Measurements from ENCODE around the gene EPRS1. TPM values are rescaled to one million over a fixed set of nuclear protein-coding genes. Genes with fewer than 3 reads are reported as not detected.

EPRS1 gene
- total RNA-seq, 2 experiments from 2014 or later: 115 to 116 TPM

DNA sequence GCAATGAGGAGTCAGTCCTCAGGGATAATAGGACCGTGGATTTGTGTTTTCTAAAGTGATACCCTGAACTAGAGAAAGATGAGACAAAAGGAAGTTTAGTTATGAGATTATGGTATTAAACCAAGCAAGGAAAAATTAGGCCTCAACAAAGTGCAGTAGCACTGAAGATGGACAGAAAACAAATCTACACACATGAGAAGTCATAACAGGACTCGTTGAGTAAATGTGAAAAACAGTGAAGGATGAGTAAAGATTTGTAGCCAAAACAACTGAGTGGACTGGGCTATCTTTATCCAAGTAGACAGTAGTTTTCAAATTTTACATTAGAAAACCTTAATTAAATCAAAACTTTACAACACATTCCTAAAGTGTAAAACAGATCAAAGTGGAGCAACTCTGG is 15.0 kb downstream of the EPRS1 start:
- no peaks in the 10 kb centered on the region for H3K9me3 Mint-ChIP-seq (ENCODE audit: insufficient read depth)
- no peaks in the 10 kb centered on the region for H3K27me3 Mint-ChIP-seq (ENCODE audit: low read depth)
- peak overlapping the region; percentile 6 for H3K27ac Mint-ChIP-seq
- no peak overlapping the region for H3K4me3 Mint-ChIP-seq
- H3K36me3 Mint-ChIP-seq (ENCODE audit: low read depth): peaks cover 52% of the 10 kb centered on the region
- ATAC-seq (no peak), DNase-seq (no peak)
- CTCF ChIA-PET: interaction anchor here (1.3 kb wide), 1 partner anchor 20 kb away, joined by 3 read pairs; no protein-coding TSS in a partner anchor
- POLR2A ChIA-PET: interaction anchor here (0.7 kb wide), 1 partner anchor 8 kb away, joined by 3 read pairs; no protein-coding TSS in a partner anchor
- peaks cover 7% of the 10 kb centered on the region for H3K4me1 Mint-ChIP-seq (ENCODE audit: low read depth)

DNA sequence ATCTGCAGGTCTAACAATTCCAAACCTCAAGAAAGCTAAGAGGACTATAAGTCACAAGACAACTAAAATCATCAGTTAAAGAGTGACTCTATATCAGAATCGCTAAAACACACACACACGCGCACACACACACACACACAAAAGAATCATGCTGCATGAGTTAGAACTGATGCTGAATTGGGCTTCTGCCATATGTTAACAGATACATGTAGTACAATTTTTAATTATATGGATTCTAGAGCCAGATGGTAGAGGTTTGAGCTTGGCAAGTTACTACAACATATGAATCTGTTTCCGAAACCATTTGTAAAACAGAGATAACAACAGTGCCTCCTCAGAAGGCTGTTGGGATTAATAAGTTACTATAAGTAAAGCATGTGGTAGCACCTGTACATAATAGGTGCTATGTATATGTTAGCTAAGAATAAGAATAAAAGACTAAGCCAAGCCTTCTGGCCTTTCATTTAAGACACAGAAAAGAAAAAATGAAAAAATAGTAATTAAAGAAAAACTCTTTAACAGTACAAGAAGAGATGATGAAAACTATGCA is 17.9 kb downstream of the EPRS1 start:
- no peak overlapping the region for H3K27ac Mint-ChIP-seq
- H3K4me3 Mint-ChIP-seq: no peak overlapping the region
- peaks cover 61% of the 10 kb centered on the region for H3K36me3 Mint-ChIP-seq (ENCODE audit: low read depth)
- no peaks in the 10 kb centered on the region for H3K27me3 Mint-ChIP-seq (ENCODE audit: low read depth)
- POLR2A ChIA-PET: no interaction called here
- ATAC-seq (no peak), DNase-seq (no peak)
- CTCF ChIA-PET: interaction anchor here (0.9 kb wide), 1 partner anchor 9 kb away, joined by 3 read pairs; no protein-coding TSS in a partner anchor
- H3K4me1 Mint-ChIP-seq (ENCODE audit: low read depth): peaks cover 2% of the 10 kb centered on the region
- H3K9me3 Mint-ChIP-seq (ENCODE audit: insufficient read depth): no peaks in the 10 kb centered on the region

DNA sequence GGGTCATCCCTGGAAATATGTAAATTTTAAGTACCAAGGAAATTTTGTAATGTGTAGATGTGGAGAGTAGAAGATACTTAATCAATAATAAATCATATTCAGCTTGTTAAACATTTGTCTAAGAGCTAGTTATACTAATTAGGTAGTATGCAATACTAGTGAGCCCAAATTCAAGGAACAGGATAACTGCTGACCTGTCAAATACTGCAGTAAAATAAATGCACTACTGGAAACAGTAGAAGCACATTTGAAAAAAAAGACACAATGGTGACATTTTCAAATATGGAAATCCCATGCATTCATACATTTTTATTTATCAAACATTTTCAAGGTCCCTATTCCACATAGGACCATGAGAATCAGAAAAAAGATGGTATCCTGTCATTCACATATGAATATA is 27.2 kb downstream of the EPRS1 start:
- ATAC-seq (no peak), DNase-seq (no peak)
- Mint-ChIP-seq H3K36me3 (ENCODE audit: low read depth) (peaks cover 66% of the 10 kb centered on the region), H3K27me3 (ENCODE audit: low read depth) (no peaks in the 10 kb centered on the region), H3K9me3 (ENCODE audit: insufficient read depth) (no peaks in the 10 kb centered on the region), H3K4me1 (ENCODE audit: low read depth) (peaks cover 10% of the 10 kb centered on the region), H3K4me3 (no peak overlapping the region), H3K27ac (no peak overlapping the region)
- ChIA-PET POLR2A (no interaction called here), CTCF (interaction anchor here (1.1 kb wide), 1 partner anchor 9 kb away, joined by 3 read pairs; no protein-coding TSS in a partner anchor)

DNA sequence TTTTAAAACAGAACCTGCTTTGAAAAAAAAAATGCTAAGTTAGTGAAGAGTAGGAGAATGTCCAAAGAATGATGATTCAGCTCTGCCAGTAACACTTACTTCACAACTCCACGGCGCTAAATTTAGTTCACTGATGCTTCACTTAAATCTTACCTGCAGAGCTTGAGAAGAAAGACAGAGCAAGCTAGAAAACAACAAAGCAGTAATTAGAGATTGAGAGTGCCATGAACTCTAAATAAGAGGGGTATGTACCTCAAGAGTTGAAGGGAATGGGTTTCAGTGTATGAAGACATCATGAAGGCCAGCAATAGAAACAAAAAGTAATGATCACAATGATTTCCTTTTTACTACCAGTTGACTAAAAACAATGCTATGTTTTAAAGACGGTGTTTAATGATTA is 32.8 kb downstream of the EPRS1 start:
- no peak overlapping the region for H3K4me3 Mint-ChIP-seq
- peaks cover 51% of the 10 kb centered on the region for H3K36me3 Mint-ChIP-seq (ENCODE audit: low read depth)
- no peak for ATAC-seq
- ChIA-PET CTCF (interaction anchor here (1.1 to 2.2 kb wide), 6 partner anchors 9 to 186 kb away, joined by 3 to 8 read pairs (median 5); no protein-coding TSS in a partner anchor), POLR2A (no interaction called here)
- no peaks in the 10 kb centered on the region for H3K9me3 Mint-ChIP-seq (ENCODE audit: insufficient read depth)
- H3K4me1 Mint-ChIP-seq (ENCODE audit: low read depth): peaks cover 16% of the 10 kb centered on the region
- DNase-seq: no peak
- peak overlapping the region; percentile 13 for H3K27ac Mint-ChIP-seq
- no peaks in the 10 kb centered on the region for H3K27me3 Mint-ChIP-seq (ENCODE audit: low read depth)

DNA sequence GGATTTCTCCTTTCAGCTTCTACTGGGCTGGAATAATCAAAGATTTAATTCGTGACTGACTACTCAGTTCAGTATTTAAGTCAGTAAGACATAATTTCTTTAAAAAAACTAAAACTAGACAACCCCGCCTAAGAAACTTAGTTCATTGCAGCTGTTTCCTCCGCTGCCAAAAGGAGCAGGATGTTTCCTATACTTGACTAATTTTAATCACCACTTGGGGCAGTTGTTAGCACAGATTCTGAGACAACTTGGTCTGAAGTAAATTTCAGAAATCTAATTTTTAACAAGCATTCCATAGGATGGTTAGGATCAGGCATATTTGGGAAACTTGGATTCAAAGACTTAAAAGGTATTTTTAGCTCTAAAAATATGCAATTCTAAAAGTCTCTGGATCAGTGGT is 34.0 kb downstream of the EPRS1 start:
- ChIA-PET CTCF (interaction anchor here (0.8 to 2.2 kb wide), 17 partner anchors 9 to 188 kb away, joined by 3 to 8 read pairs (median 4); partner anchors contain the start of genes BPNT1 and EPRS1), POLR2A (no interaction called here)
- Mint-ChIP-seq H3K27me3 (ENCODE audit: low read depth) (no peaks in the 10 kb centered on the region), H3K9me3 (ENCODE audit: insufficient read depth) (no peaks in the 10 kb centered on the region), H3K4me3 (no peak overlapping the region), H3K36me3 (ENCODE audit: low read depth) (peaks cover 46% of the 10 kb centered on the region), H3K4me1 (ENCODE audit: low read depth) (peaks cover 16% of the 10 kb centered on the region), H3K27ac (no peak overlapping the region)
- DNase-seq: no peak
- no peak for ATAC-seq

DNA sequence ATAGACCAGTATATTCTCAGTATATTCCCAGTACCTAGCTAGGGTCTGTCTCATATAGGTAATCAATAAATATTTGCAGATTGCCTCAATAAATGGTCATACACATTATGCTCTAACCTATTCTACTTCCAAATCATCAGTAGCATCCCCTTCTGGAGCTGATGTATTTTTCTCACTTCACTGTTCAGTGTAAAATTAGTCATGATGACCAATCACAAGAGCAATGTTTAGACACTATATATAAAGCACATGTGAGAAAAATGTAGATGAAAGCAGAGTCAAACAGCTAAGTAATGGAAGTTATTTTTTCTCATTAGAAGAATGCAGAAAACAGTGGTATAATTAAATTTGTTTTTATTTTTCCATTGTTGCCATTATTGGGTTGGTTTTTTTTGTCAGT is 34.7 kb downstream of the EPRS1 start:
- CTCF ChIA-PET: interaction anchor here (0.8 to 2.2 kb wide), 12 partner anchors 8 to 101 kb away, joined by 3 to 8 read pairs (median 5); partner anchors contain the start of genes BPNT1 and EPRS1
- Mint-ChIP-seq H3K27me3 (ENCODE audit: low read depth) (no peaks in the 10 kb centered on the region), H3K27ac (no peak overlapping the region), H3K4me1 (ENCODE audit: low read depth) (peaks cover 16% of the 10 kb centered on the region), H3K4me3 (no peak overlapping the region), H3K9me3 (ENCODE audit: insufficient read depth) (no peaks in the 10 kb centered on the region), H3K36me3 (ENCODE audit: low read depth) (peaks cover 48% of the 10 kb centered on the region)
- POLR2A ChIA-PET: no interaction called here
- no peak for DNase-seq
- no peak for ATAC-seq

DNA sequence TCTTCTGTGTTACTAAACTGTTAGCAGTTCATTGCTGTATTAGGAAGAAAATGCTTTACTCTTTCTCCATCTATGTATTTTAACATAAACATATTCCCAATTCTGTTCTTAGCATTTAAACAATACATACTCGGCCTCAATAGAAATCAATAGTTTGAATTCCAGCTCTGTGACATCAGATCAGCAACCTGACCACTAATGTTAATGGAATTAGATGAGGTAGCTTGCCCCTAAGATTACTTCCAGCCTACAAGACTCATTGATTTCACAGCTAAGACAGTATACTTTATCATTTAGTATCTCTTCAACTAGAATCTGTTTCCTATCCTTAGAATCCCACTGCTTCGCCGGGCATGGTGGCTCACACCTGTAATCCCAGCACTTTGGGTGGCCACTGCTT is 38.9 kb downstream of the EPRS1 start:
- H3K36me3 Mint-ChIP-seq (ENCODE audit: low read depth): peaks cover 45% of the 10 kb centered on the region
- H3K4me3 Mint-ChIP-seq: no peak overlapping the region
- POLR2A ChIA-PET: no interaction called here
- peaks cover 11% of the 10 kb centered on the region for H3K4me1 Mint-ChIP-seq (ENCODE audit: low read depth)
- CTCF ChIA-PET: no interaction called here
- H3K27ac Mint-ChIP-seq: no peak overlapping the region
- ATAC-seq: no peak
- DNase-seq: no peak
- H3K9me3 Mint-ChIP-seq (ENCODE audit: insufficient read depth): no peaks in the 10 kb centered on the region
- no peaks in the 10 kb centered on the region for H3K27me3 Mint-ChIP-seq (ENCODE audit: low read depth)

DNA sequence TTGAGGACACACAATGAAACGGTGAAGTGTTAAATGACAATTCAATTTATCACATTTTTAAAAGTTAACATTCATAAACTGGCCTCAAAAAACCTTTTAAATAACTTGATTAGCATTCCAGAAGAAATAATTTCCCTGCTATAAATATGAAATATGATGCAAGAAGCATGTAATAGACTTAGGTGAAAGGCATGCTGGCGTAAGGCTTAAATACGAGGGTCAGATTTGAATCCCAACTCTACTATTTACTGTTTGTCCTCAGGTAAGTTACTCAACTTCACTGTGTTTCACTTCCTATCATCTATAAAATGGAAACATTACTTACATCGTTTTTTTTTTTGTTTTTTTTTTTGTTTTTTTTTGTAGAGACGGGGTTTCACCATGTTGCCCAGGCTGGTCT is 40.8 kb downstream of the EPRS1 start:
- H3K4me1 Mint-ChIP-seq (ENCODE audit: low read depth): peaks cover 11% of the 10 kb centered on the region
- H3K9me3 Mint-ChIP-seq (ENCODE audit: insufficient read depth): no peaks in the 10 kb centered on the region
- POLR2A ChIA-PET: no interaction called here
- H3K27me3 Mint-ChIP-seq (ENCODE audit: low read depth): no peaks in the 10 kb centered on the region
- CTCF ChIA-PET: no interaction called here
- H3K36me3 Mint-ChIP-seq (ENCODE audit: low read depth): peaks cover 43% of the 10 kb centered on the region
- H3K27ac Mint-ChIP-seq: no peak overlapping the region
- DNase-seq (no peak), ATAC-seq (no peak)
- no peak overlapping the region for H3K4me3 Mint-ChIP-seq

DNA sequence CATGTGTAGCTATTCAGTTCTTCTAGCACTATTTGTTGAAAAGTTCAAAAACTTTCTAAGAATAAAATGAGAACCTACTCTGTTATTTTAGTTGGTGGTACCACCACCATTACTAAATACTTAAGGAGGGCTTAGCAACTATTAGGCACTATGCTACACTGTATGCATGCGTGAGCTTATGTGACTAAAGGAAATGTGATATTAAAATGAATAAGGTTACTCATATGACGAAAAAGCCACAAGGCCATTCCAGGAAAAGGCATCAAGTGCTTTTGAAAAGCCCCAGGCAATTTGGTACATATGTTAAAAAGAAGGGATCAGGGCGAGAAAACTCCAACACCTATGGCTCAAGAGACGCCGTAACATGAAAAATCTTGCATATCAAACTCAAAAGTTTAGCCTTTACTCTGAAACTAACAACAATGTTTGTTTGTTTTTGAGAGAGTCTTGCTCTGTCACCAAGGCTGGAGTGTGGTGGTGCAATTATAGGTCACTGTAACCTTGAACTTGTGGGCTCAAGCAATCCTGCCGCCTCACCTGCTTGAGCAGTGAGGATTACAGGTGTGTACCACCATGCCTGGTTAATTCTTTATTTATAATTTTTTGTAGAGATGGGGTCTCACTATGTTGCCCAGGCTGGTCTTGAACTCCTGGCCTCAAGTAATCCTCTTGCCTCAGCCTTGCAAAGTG is 42.5 kb downstream of the EPRS1 start:
- POLR2A ChIA-PET: no interaction called here
- ATAC-seq (no peak), DNase-seq (no peak)
- H3K9me3 Mint-ChIP-seq (ENCODE audit: insufficient read depth): no peaks in the 10 kb centered on the region
- H3K27me3 Mint-ChIP-seq (ENCODE audit: low read depth): no peaks in the 10 kb centered on the region
- peaks cover 13% of the 10 kb centered on the region for H3K4me1 Mint-ChIP-seq (ENCODE audit: low read depth)
- H3K4me3 Mint-ChIP-seq: no peak overlapping the region
- CTCF ChIA-PET: interaction anchor here (0.8 to 1.4 kb wide), 2 partner anchors 9 kb away, joined by 3 to 8 read pairs; no protein-coding TSS in a partner anchor
- H3K27ac Mint-ChIP-seq: no peak overlapping the region
- peaks cover 44% of the 10 kb centered on the region for H3K36me3 Mint-ChIP-seq (ENCODE audit: low read depth)

DNA sequence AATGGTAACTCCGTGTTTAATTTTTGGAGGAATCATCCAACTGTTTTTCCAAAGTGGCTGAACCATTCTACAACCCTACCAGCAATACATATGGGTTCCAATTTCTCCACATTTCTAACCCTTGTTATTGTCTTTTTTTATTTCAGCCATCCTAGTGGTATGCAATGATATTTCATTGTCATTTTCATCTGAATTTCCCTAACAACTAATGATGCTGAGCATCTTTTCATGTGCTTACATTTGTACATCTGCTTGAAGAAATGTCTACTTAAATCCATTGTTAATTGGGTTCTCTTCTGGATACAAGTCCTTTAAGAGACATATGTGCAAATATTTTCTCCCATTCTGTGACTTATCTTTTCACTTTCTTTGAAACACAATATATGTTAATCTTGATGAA is 43.3 kb downstream of the EPRS1 start:
- DNase-seq (no peak), ATAC-seq (no peak)
- Mint-ChIP-seq H3K9me3 (ENCODE audit: insufficient read depth) (no peaks in the 10 kb centered on the region), H3K27me3 (ENCODE audit: low read depth) (no peaks in the 10 kb centered on the region), H3K27ac (no peak overlapping the region), H3K4me1 (ENCODE audit: low read depth) (peaks cover 13% of the 10 kb centered on the region), H3K36me3 (ENCODE audit: low read depth) (peaks cover 45% of the 10 kb centered on the region), H3K4me3 (no peak overlapping the region)
- ChIA-PET CTCF (interaction anchor here (0.8 to 1.4 kb wide), 2 partner anchors 8 to 10 kb away, joined by 3 to 8 read pairs; no protein-coding TSS in a partner anchor), POLR2A (no interaction called here)

DNA sequence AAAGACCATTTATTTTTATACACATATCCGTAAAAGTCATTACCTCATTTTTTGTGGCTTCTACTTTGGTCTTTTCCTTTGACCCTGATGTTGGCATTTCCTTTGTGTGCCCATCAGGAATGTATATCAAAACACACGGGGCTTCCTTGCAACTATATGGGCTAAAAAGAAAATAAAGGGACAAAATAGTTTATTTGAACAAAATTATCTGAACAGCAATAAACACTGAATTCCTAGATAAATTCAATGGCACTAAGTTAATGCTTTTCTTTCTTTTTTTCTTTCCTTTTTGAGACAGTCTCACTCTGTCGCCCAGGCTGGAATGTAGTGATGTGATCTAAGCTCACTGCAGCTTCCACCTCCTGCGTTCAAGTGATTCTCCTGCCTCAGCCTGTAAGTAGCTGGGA is 45.2 kb downstream of the EPRS1 start:
- Mint-ChIP-seq H3K4me3 (no peak overlapping the region), H3K4me1 (ENCODE audit: low read depth) (peaks cover 13% of the 10 kb centered on the region), H3K27me3 (ENCODE audit: low read depth) (no peaks in the 10 kb centered on the region), H3K9me3 (ENCODE audit: insufficient read depth) (no peaks in the 10 kb centered on the region), H3K36me3 (ENCODE audit: low read depth) (peaks cover 55% of the 10 kb centered on the region), H3K27ac (no peak overlapping the region)
- DNase-seq (no peak), ATAC-seq (no peak)
- POLR2A ChIA-PET: no interaction called here
- CTCF ChIA-PET: no interaction called here

DNA sequence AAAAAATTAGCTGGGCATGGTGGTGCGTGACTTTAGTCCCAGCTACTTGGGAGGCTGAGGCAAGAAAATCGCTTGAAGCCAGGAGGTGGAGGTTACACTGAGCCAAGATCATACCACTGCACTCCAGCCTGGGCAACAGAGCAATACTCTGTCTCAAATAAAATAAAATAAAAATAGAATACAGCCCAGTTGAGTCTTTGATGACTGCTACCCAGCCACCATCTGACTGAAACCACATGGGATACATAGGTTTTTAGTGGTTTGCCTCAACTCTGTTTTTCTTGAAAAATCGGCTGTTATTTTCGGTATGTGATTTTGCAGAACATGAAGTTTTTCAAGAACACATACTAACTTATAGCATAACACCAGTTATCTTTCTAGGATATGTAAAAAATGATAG is 46.5 kb downstream of the EPRS1 start:
- no peak for DNase-seq
- no peak overlapping the region for H3K4me3 Mint-ChIP-seq
- peaks cover 13% of the 10 kb centered on the region for H3K4me1 Mint-ChIP-seq (ENCODE audit: low read depth)
- H3K9me3 Mint-ChIP-seq (ENCODE audit: insufficient read depth): no peaks in the 10 kb centered on the region
- no peak for ATAC-seq
- no peaks in the 10 kb centered on the region for H3K27me3 Mint-ChIP-seq (ENCODE audit: low read depth)
- no peak overlapping the region for H3K27ac Mint-ChIP-seq
- ChIA-PET CTCF (interaction anchor here (0.8 kb wide), 1 partner anchor 10 kb away, joined by 3 read pairs; no protein-coding TSS in a partner anchor), POLR2A (no interaction called here)
- peaks cover 59% of the 10 kb centered on the region for H3K36me3 Mint-ChIP-seq (ENCODE audit: low read depth)

Data from activated CD8-positive, alpha-beta T cell treated with anti-CD3 and anti-CD28 coated beads, Interleukin-2, amount 10 ng/mL, durations not matched to agents 7 days and 5 days (primary cell).